GM19463 (cell line): ENCODE results near the gene SPRY4.
"Not testable (repeated sequence)": the region's sequence is repeated elsewhere in the genome, so short reads cannot be mapped to it uniquely, and the experiment has no call there.

ENCODE experiments used
- ATAC-seq: cut with Tn5 transposase; IDR thresholded peaks from one replicate; pipeline ENCODE4 v1.9.1; 2021; ENCODE audit warnings: mild to moderate bottlenecking, moderate library complexity; ENCODE audit not compliant: unreplicated experiment

Gene SPRY4, protein sequence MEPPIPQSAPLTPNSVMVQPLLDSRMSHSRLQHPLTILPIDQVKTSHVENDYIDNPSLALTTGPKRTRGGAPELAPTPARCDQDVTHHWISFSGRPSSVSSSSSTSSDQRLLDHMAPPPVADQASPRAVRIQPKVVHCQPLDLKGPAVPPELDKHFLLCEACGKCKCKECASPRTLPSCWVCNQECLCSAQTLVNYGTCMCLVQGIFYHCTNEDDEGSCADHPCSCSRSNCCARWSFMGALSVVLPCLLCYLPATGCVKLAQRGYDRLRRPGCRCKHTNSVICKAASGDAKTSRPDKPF

DNA sequence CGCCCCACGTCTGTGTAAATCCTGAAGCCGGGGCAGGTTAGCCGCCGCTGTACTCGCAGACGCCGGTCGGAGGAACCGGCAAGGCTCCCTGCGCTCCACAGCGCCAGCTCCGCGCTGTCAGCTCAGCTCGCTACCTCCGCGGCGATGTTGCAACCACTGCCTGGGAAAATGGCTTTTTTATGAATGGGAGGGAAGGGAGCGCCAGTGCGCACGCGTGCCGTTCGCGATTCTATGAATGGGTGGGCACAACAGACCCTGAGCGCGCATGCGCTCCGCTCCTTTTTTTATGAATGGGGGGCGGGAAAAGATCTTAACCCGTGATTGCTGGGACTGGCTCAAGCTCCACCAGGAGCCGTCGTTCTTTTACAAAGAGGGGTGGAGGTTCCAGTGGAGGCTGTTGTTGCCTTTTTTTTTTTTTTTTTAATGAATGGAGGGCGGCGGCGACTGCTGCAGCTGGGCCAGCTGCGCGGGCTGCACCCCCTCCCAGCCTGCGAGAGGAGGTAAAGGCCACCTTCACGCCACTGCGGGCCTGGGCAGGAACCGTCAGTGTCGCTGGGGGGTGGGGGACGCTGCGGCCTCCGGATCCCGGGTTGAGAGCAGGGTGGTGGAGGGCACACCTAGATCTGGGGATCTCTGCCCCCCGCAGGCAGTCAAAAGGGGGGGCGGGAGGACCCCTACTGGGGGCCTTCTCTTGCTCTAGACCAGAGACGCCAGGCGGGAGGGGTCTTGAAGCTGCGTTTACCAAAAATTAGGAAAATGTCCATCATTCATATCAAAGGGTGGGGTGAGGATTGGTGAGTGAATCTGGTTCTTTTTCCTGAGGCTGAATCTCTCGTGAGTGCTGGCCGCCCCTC is at the start of gene SPRY4:
SPRY4 (minus strand) TSS at position 151 of the 854 bp plus-strand sequence. CDS start 9,913 bp downstream, outside the sequence.
- ATAC-seq: peak; percentile 50

DNA sequence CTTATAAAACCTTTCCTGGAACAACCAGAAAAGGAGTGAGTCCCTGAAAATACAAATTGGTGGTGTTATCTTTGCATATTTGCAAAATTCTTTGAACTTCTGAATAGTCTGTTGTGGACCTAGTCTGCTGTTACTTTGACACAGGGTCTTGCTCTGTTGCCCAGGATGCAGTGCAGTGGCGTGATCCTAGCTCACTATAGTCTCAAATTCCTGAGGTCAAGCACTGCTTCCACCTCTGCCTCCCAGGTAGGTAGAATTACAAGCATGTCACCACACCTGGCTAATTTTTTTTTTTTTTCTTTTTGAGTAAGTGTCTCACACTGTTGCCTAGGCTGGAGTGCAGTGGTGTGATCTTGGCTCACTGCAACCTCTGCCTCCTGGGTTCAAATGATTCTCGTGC is 43.7 kb upstream of the SPRY4 start:
- no peak for ATAC-seq

GRCh38 chr5:142366007-142366406 is 41.2 kb upstream of the SPRY4 start:
- ATAC-seq: peak; percentile 50

GRCh38 chr5:142364251-142365145 is 39.7 kb upstream of the SPRY4 start:
- ATAC-seq: peak; percentile 74

DNA sequence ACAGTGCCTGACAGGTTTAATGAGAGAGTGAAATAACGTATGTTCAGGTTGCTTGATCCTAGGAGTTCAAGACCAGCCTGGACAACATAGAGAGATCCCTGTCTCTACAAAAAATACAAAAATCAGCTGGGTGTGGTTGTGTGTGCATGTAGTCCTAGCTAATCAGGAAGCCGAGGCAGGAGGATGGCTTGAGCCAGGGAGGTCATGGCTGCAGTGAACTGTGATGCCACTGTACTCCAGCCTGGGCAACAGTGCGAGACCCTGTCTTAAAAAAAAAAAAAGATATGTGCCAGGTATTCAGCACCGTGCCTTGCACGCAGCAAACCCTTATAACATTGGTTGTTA is 38.8 kb upstream of the SPRY4 start:
- ATAC-seq: no peak

DNA sequence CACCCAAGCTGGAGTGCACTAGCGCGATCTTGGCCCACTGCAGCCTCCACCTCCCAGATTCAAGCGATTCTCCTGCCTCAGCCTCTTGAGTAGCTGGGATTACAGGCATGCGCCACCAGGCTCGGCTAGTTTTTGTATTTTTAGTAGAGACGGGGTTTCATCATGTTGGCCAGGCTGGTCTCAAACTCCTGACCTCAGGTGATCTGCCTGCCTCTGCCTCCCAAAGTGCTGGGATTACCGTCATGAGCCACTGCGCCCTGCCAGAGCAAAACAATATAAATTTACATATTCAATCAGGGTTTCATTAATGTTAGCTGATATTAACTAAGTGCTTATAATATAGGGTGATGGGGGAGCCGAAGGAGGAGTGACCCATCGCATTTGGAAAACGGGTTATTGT is 37.4 kb upstream of the SPRY4 start:
- ATAC-seq: not testable (repeated sequence)

DNA sequence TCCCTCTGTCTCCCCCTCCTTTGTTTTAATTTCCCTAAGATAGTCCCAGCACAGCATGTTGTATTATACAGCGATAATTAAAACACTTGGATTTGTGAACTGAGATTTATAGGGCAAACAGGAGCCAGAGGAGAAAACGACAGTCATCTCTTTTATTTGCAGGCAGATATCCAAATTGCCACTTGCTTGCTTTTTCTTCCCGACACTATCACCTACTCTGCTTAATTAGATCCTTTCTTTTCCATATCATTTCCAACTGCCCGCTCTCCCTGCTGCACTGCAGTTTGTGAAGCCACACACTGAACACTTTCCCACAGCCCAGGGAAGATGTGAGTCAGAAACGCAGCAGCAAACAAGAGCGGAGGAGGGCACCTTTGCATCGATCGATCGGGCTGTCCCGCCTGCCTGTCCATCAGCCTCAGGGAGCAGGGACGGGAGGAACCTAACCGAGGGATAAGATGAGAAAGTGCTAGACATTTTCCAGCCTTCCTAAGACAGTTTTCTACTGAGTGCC is 35.8 kb upstream of the SPRY4 start:
- ATAC-seq: no peak

DNA sequence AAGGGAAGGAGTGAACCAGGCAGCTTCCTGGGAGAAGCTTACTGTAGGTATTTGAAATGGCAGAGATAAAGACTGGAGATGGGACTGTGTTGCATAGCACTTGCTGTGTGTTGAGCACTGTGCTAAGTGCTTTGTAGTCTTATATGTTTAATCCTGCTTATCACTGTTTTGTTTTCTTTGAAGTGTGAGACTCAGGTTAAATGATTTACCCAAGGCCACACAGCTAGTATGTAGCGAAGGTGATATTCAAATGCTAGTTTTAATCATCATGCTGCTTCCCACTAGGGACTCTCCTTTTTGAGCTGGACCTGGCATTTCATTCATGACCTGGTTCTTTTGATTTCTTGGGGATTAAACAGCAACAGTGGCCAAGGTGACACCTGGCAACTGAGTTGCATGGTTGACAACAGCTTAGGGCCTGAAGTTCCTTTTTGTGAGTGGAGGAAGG is 35.3 kb upstream of the SPRY4 start:
- no peak for ATAC-seq

DNA sequence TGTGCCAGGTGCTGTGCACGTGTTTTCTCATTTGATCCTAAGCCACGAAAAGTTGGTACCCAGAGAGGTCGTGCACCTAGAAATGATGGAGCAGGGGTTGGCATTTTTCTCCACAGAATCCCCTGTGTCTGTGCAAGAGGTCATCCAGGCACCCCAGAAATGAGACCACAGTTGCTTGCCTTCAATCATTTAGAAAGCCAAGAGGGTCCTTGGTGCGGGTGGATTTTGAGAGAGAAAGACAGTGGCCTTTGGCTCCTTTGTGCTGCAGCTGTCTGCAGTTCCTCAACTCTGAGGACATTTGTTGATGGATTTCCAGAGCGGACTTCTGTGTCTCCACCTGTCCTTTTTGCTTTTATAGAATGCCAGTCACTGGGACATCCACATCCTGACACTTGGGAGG is 33.8 kb upstream of the SPRY4 start:
- ATAC-seq: no peak

GRCh38 chr5:142358121-142358520 is 33.3 kb upstream of the SPRY4 start:
- no peak for ATAC-seq

DNA sequence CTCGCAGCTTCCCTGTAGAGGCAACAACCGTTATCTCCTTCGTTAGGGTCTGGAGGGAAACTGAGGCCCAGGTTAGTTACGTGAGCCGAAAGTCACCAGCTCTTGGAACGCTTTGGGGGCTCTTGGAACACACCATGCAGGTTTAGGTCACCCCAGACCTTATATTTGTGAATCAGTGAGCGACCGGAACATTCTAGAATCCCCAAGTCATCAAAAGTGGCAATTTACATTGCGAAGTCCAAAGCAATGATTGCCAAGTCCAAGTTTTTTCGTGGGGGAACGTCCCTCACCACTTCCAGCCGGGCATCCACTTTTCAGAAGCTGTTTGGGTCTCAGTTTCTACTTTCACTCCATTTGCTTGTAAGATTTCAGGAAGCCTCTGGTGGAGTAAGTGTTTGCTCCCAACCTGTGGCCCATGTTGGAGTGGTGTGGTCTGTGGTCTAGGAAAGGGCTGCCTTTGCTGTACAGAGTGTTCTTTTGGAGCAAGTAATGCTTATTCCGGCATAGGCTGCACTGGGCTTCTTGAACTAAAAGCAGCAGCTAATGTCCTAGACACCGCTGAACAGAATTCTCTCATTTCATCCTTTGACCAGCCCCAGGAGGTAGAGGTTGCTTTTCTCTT is 32.8 kb upstream of the SPRY4 start:
- no peak for ATAC-seq

DNA sequence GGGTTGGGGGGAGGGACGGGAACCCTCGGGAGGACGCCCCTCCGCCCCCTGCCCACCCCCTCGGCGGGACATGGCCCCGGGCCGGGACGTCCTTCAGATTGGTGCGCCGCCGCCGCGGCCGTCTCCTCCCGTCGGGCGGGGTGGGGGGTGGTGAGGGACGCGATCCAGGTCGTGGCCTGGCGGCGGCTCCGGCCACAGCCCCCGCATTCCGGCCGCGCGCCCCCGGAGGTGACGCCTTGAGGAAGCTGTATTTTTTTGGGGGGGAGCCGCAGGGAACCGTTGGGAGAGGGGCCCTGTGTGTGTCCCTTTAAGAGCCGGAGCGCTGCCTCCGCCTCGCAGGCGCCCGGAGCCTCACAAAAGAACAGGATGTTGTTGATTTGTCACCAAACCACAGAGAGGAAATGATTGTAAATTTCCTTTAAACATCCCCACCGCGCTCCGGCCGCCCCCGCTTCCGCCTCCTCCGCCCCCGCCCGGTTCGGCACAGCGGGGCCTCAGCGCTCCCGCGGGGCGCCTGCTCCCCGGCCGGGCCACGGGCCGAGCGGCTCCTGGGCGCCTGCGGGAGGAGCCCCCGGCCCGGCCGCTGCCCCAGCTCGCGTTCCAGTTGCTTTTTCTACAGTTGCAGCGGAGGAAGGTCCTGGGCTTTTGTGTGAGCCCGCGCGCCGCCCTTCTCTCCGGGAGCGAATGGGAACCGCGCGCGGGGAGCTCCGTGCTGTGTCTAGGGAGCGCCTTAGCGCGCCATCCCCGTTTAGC is 32.1 kb upstream of the SPRY4 start:
- peak; percentile 90 for ATAC-seq

- no peak for ATAC-seq
These were observed 31.5 kb upstream of the SPRY4 start for GRCh38 chr5:142356349-142356715.

DNA sequence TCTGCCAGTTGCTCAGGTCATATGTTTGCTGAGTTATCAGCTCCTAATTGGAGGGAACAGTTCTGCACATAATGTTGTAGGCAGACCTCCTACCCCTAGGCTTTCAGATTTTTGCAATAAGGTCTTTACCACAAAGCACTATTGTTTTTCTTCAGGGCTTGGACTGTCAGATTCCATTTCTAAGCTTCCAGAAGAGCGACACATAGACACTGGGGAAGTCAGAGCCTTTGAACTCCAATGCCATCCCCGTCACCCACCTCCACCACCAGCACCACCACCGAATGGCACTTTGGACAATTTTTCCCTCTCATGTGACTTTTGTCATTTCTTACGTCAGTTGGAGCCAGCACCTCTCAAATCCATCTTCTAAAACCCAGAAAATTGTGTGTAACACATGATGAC is 28.3 kb upstream of the SPRY4 start:
- no peak for ATAC-seq

- ATAC-seq: no peak
These were observed 25.2 kb upstream of the SPRY4 start for GRCh38 chr5:142350021-142350420.

DNA sequence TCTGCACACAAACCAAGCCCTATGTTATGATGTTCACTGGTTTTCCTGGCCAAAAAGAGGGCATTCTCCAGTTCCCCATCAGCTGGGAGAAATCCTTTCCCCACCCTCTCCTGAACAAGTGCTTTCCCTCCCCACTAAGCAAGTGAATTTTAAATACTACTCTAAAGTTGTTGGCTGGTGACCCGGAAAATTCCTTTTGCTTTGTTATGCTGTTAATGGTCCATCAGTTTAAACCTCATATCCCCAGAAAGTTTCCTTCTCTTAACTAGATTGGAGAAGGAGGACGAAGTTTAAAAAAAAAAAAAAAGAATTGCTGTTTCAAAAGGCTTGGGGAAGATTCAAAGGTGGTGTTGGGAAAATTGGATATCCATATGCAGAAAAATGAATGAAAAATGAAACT is 21.9 kb upstream of the SPRY4 start:
- ATAC-seq: no peak

- not testable (repeated sequence) for ATAC-seq
These were observed 20.1 kb upstream of the SPRY4 start for GRCh38 chr5:142344915-142345314.

DNA sequence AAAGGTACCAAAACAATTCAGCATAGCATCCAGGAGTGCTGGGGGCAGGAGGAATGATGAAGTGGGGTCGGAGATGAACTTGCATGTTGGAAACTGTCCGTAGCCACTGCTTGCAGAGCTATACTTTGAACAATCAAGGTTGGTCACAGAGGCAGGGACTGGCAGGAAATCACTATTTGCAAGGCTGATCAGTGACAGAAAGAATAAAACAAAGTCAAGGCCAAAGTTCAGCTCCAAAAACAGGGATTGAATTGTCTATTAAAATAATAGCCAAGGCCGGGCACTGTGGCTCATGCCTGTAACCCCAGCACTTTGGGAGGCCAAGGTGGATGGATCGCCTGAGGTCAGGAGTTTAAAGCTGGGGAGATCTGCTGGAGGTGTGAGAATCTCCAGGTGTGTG is 18.7 kb upstream of the SPRY4 start:
- no peak for ATAC-seq

- ATAC-seq: no peak
These were observed 17.5 kb upstream of the SPRY4 start for GRCh38 chr5:142342128-142342981.
